Peyer's patch (tissue), 4 donors: Measurements from ENCODE around the gene DAPK1.

ENCODE experiments used
- POLR2A ChIP-seq, 2 donors: fragments of 450-650 bp; IDR thresholded peaks; one replicate each; pipeline ENCODE4 v1.5.1; 2017; ENCODE audit warnings: antibody characterized with exemption in 2 of 2, mild to moderate bottlenecking in 2 of 2, moderate library complexity in 2 of 2
- TF ChIP-seq, protein P1 (sequence below), 6 experiments: fragments of 450-650 bp in 4 of 6; fragments of 200-600 bp in 2 of 6; sonication (generic) in 1 of 6; IDR thresholded peaks; one replicate each; pipeline ENCODE4 v1.5.1; 2017 to 2019; ENCODE audit warnings: antibody characterized with exemption in 6 of 6, mild to moderate bottlenecking in 3 of 6, moderate library complexity in 1 of 6

- TF ChIP-seq, protein P1, sequence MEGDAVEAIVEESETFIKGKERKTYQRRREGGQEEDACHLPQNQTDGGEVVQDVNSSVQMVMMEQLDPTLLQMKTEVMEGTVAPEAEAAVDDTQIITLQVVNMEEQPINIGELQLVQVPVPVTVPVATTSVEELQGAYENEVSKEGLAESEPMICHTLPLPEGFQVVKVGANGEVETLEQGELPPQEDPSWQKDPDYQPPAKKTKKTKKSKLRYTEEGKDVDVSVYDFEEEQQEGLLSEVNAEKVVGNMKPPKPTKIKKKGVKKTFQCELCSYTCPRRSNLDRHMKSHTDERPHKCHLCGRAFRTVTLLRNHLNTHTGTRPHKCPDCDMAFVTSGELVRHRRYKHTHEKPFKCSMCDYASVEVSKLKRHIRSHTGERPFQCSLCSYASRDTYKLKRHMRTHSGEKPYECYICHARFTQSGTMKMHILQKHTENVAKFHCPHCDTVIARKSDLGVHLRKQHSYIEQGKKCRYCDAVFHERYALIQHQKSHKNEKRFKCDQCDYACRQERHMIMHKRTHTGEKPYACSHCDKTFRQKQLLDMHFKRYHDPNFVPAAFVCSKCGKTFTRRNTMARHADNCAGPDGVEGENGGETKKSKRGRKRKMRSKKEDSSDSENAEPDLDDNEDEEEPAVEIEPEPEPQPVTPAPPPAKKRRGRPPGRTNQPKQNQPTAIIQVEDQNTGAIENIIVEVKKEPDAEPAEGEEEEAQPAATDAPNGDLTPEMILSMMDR (IDR thresholded peaks at IDR 0.05), result no peak
- TF ChIP-seq POLR2A (IDR thresholded peaks at IDR 0.05), result no peak
Measured at GRCh38 chr9:87630846-87631245, 133.2 kb downstream of the DAPK1 start.
